PC-3 (cell line): Measurements from ENCODE around the gene CCSER1.
"Not testable (repeated sequence)": the region's sequence is repeated elsewhere in the genome, so short reads cannot be mapped to it uniquely, and the experiment has no call there.

ENCODE experiments used
- CTCF ChIP-seq: fragments of 300-600 bp; sonication (generic); conservative IDR thresholded peaks from 2 replicates; pipeline ENCODE4 v1.5.1; 2017; ENCODE audit warnings: antibody characterized with exemption, low read depth, mild to moderate bottlenecking, low read length
- EZH2phosphoT487 ChIP-seq: fragments of 300-600 bp; sonication (generic); IDR thresholded peaks from 2 replicates; pipeline ENCODE4 v1.6.1; 2018; ENCODE audit warnings: mild to moderate bottlenecking, antibody characterized with exemption, low read length, borderline replicate concordance

- not testable (repeated sequence) for TF ChIP-seq CTCF, EZH2phosphoT487
Measured at GRCh38 chr4:91154041-91154440, 1026.8 kb downstream of the CCSER1 start.
